ENCODE data around the gene NUBP1. TPM values are rescaled to one million over a fixed set of nuclear protein-coding genes. Genes with fewer than 3 reads are reported as not detected.
"Not testable (repeated sequence)": the region's sequence is repeated elsewhere in the genome, so short reads cannot be mapped to it uniquely, and the experiment has no call there.

The NUBP1 gene
- total RNA-seq, 1 donor from 2014 or later = 13.3 TPM

- intact Hi-C loops (cut with DNase I) = no loop called here
- DNase-seq (ENCODE audit: low spot score in 2 of 2) = no peak
- Histone ChIP-seq H3K4me1 (no peaks in the 10 kb centered on the region), H3K27me3 (no peaks in the 10 kb centered on the region), H3K27ac (no peak overlapping the region), H3K4me3 (no peak overlapping the region), H3K9me3 (no peaks in the 10 kb centered on the region), H3K36me3 (peaks cover 20 to 37% of the 10 kb centered on the region in 2 donors)
- TF ChIP-seq CTCF (IDR thresholded peaks at IDR 0.05) = no peak
These were observed 25.7 kb downstream of the NUBP1 start for GRCh38 chr16:10769381-10769780.

GRCh38 chr16:10770907-10771306, 27.3 kb downstream of the NUBP1 start:
- Histone ChIP-seq H3K4me3 (no peak overlapping the region), H3K4me1 (no peaks in the 10 kb centered on the region), H3K36me3 (peaks cover 10 to 24% of the 10 kb centered on the region in 2 donors), H3K27me3 (no peaks in the 10 kb centered on the region), H3K9me3 (no peaks in the 10 kb centered on the region), H3K27ac (no peak overlapping the region)
- intact Hi-C loops (cut with DNase I) = no loop called here
- no peak for DNase-seq (ENCODE audit: low spot score in 2 of 2)
- no peak for TF ChIP-seq CTCF (IDR thresholded peaks at IDR 0.05)

- DNase-seq (ENCODE audit: low spot score in 2 of 2) = no peak
- no peaks in the 10 kb centered on the region for H3K27me3 ChIP-seq
These were observed 32.6 kb downstream of the NUBP1 start for GRCh38 chr16:10776280-10776679.

GRCh38 chr16:10776923-10777322, 33.3 kb downstream of the NUBP1 start:
- intact Hi-C loops (cut with DNase I); H3K27me3 ChIP-seq; DNase-seq (ENCODE audit: low spot score in 2 of 2): not testable (repeated sequence)

More at GRCh38 chr16:10776280-10776679, 32.6 kb downstream of the NUBP1 start:
- TF ChIP-seq CTCF (IDR thresholded peaks at IDR 0.05) = no peak
- intact Hi-C loops (cut with DNase I) = no loop called here
- H3K9me3 ChIP-seq = no peaks in the 10 kb centered on the region
- H3K4me3 ChIP-seq = no peak overlapping the region
- H3K36me3 ChIP-seq = no peaks in the 10 kb centered on the region
- H3K4me1 ChIP-seq = no peaks in the 10 kb centered on the region
- H3K27ac ChIP-seq = no peak overlapping the region

GRCh38 chr16:10777356-10777755, 33.7 kb downstream of the NUBP1 start:
- H3K27me3 ChIP-seq = no peaks in the 10 kb centered on the region
- DNase-seq (ENCODE audit: low spot score in 2 of 2) = no peak
- H3K4me3 ChIP-seq = no peak overlapping the region
- intact Hi-C loops (cut with DNase I) = no loop called here
- H3K4me1 ChIP-seq = no peaks in the 10 kb centered on the region
- no peaks in the 10 kb centered on the region for H3K36me3 ChIP-seq
- no peaks in the 10 kb centered on the region for H3K9me3 ChIP-seq
- TF ChIP-seq CTCF (IDR thresholded peaks at IDR 0.05) = no peak
- H3K27ac ChIP-seq = no peak overlapping the region

More at GRCh38 chr16:10776923-10777322, 33.3 kb downstream of the NUBP1 start:
- not testable (repeated sequence) for H3K27ac ChIP-seq, H3K4me1 ChIP-seq, H3K36me3 ChIP-seq, H3K9me3 ChIP-seq, H3K4me3 ChIP-seq

GRCh38 chr16:10779908-10780307, 36.3 kb downstream of the NUBP1 start:
- intact Hi-C loops (cut with DNase I); H3K4me3 ChIP-seq; DNase-seq (ENCODE audit: low spot score in 2 of 2); H3K27me3 ChIP-seq; H3K9me3 ChIP-seq; H3K4me1 ChIP-seq; H3K27ac ChIP-seq; H3K36me3 ChIP-seq: not testable (repeated sequence)

GRCh38 chr16:10780628-10781027, 37.0 kb downstream of the NUBP1 start:
- no peak overlapping the region for H3K27ac ChIP-seq
- no peak for DNase-seq (ENCODE audit: low spot score in 2 of 2)
- H3K36me3 ChIP-seq = no peaks in the 10 kb centered on the region
- H3K4me3 ChIP-seq = no peak overlapping the region
- no peaks in the 10 kb centered on the region for H3K9me3 ChIP-seq
- intact Hi-C loops (cut with DNase I) = no loop called here
- H3K27me3 ChIP-seq = no peaks in the 10 kb centered on the region
- TF ChIP-seq CTCF (IDR thresholded peaks at IDR 0.05) = no peak
- H3K4me1 ChIP-seq = no peaks in the 10 kb centered on the region
